Embryonic facial prominence (tissue), 1 donor: Measurements from ENCODE around the gene GPC6.

Experiments
- DNase-seq: peaks from one replicate; pipeline ENCODE4 v3.0.0-alpha.2; 2016; ENCODE audit errors: extremely low spot score

GPC6 gene

DNA sequence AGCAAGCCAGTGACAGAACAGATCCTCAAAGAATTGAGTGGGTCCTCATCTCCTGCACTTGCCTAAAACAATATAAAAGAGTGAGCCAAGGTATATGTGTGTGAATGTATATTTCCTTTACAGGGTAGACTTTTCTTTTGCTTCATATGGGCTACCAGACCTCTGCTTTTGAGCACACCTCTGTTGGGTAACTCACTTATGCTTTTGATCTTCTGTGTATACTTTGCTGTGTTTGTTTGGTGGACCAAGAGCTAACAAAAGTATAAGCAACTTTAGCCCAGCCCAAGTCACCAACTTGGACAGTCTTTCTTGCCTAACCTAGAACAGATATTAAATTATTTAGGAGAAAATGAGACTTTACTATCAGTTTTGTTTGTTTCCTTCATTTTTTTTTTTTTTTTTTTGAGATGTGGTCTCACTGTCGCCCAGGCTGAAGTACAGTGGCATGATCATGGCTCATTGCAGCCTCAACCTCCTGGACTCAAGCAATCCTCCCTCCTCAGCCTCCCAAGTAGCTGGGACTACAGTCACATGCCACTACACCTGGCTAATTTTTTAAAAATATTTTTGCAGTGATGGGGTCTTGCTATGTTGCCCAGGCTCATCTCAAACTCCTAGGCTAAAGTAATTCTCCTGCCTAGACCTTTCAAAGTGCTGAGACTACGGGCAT is 739.8 kb downstream of the GPC6 start:
- no peak for DNase-seq

DNA sequence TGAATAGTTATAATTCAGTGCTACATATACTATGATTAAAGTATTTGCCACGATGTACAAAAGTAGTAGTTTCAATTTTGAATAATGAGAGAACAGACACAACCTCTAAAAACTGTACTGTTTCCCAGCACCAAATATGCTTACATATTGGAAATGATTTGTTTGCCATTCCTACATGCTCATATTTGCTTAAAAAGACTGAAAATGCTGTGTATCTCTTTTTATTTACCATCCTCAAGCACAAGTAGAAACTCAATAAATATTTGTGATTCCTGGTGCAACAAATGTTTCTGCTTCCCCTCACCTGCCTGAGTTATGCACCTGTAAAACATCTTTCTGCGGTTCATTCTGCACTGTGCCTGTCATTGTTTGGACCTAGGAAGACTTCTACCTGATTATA is 740.7 kb downstream of the GPC6 start:
- no peak for DNase-seq

DNA sequence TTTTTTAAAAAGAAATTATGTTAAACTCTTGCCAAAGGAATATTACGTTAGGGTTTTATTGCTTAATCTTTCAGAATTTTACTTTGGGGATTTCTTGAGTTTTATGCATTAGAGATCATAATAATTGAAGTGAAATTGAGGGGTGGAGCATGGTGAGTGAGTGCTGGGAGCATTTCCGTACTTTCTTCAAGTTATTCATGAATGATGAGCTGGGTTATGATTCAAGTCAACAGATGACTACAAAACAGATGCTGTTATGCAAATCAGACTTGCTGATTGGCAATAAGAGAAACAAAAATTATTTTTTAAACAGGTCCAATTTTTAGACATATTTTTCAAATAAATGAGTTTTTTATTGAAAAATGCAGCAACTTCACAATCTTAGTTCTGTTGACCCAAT is 748.6 kb downstream of the GPC6 start:
- no peak for DNase-seq

DNA sequence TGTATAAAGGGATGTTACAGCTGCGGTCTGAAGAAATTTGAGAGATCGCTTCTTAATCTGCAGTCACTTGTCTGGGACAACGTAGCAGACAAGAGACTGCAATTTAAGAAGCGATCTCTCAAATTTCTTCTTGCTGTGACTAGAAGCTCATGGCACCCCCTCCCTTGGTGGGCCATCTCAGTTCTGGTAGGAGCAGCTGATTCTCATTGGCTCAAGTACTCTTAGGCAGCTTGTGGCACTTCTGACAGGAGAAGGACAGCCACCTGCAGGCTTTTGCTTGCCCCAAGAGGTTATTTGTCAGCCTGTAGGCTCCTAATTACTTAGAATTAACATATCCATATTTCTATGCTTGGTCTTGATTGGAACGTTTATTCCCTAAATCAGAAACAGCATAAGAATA is 749.9 kb downstream of the GPC6 start:
- DNase-seq: no peak

DNA sequence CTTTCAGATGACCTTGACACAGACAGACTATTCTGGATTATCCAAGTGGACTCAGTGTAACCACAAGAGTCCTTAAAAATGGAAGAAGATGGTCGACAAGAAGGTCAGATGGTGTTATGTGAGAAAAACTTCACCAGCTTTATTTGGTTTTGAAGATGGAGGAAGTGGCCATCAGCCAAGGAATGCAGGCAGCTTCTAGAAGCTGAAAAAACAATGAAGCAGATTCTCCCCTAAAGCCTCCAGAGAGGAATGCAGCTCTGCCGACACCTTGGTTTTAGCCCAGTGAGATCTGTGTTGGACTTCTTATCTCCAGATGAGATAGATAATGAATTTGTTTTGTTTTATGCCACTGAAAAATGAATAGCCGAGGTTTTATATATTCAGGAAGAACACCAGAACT is 751.4 kb downstream of the GPC6 start:
- no peak for DNase-seq

DNA sequence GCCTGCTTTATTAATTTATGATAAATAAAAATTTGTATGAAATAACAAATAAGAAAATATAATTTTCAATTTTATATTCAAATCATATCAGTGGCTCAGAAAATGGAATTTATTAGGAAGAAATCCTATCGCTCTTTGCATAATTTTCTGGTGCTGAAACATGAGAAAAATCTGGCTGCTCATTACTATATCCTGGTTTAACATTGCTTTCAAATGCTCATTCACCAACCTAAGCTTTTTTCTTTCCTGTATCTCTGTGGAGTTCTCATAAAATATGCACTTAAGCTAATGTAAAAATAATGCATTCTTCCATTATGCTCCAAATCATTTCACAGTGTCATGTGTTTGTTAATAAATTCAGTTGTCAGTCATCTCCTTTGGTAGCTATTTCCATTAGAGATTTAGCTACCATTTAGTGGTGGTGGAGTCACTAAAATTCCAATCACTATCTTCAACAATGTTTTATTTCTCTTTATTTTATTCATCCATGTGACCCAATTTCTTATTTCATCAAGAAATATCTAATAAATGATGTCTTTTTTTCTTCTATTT is 754.9 kb downstream of the GPC6 start:
- no peak for DNase-seq

DNA sequence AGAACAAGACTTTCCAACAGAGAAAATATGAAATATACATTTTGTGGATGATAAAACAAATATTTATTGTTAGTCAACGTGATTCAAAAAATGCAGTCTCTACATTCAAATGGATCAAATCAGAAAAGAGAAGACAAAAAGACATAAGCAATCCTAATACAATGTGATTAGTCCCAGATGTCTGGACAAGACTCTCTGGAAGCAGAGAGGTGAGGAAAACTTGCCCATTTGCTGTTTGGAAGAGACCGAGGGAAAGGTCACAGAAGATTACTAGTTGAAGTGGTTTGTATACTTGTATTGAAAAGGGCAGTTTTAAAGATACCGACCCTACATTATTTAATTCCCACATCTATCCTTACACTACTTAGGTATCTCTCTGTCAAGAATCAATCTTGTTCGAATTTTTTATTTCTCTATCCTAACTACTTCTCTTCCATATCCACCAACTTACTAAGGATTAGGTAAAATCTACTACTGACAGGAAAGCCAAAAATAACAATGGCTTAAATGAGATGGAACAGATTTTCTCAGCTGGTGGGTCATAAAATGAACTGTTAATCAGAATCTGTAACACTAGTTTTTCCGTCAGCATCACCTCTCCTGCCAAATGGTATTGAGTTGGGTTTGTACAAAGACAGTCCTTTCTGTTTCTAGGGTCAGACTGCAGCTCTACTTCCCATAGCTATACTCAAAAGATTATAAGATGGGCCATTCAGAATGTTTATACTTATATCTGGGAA is 755.7 kb downstream of the GPC6 start:
- DNase-seq: no peak

DNA sequence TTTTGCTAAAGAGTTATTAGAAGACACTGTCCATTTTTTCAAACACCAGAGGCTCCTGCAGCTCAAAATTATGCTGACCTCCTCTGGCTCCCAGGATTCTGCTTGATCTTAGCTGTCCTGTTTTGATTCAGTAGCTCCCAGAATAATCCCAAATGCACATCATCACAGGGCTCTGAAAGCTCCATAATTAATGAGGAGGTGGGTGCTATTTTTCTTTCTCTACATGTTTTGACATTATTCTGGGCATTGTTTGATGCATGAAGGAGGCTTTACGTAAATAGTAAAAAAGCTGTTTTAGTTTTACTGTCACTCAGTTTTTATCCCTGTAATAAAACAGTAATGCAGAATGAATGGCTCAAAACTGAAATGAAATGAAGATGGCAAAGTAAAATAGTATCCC is 757.4 kb downstream of the GPC6 start:
- no peak for DNase-seq

DNA sequence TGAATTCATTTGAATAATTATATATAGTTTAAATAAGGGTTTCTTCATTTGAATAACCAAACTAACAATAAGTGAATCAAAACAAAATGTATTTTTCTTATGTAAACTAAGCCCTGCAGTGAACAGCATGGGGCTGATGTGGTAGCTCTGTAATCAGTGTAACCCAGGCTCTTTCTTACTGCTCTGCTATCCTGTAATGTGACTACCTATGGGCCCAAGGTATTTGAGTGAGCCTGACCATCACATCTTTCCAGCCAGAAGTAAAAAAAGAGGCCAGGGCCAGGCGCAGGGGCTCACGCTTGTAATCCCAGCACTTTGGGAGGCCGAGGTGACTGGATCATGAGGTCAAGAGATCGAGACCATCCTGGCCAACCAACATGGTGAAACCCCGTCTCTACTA is 758.3 kb downstream of the GPC6 start:
- no peak for DNase-seq

DNA sequence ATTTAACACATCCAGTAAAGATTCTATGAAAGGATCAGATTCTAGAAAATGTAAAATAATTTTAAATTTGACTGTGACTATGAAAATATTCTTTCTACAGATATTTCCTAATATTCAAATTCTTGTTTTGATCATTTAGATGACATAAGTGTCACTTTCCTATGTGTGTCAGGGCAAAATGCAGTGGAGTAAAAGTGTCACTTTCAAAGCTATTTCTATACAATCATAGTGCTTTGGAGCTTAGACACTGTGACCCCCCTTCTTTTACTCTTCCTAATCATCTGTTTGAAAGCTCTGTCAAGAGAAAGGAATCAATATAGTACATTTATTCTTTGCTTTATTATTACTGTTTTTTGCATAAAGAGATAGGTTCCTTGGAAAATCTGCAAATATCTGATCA is 760.9 kb downstream of the GPC6 start:
- DNase-seq: no peak

DNA sequence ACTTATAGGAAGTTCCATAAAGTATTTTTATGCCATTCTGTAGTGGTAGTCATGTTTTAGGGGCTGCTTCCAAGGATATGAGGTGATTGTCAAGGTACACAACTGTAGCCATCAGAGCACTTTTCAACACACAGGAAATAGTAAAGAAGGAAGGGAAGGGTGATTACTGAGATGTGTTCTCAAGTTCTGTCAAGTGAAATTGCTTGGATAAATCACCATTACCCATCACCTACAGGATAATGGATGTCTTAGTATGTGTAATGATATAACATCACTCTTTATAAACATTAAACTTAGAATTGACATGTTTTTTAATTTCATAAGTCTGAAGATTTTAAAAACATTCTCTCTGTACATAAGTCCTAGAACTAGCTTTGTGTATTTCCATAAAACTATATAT is 765.0 kb downstream of the GPC6 start:
- no peak for DNase-seq

DNA sequence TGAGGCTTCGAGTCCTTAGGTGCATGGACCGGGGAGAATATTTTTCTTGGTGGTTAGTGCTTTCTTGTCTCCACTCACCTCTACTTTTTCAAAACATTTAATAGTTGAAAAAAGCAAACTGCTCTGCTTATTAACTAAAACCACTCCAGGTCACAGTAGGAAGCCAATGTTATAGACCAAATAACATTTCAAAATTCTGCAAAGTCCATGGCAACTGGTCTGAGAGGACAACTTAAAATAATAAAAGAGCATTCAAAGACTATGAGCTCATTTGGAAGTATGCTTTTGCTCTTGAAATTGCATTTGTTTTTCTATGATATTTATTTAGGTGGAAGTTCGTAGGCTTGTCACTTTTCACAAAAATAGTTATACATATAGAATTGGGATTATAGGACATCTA is 769.9 kb downstream of the GPC6 start:
- no peak for DNase-seq

DNA sequence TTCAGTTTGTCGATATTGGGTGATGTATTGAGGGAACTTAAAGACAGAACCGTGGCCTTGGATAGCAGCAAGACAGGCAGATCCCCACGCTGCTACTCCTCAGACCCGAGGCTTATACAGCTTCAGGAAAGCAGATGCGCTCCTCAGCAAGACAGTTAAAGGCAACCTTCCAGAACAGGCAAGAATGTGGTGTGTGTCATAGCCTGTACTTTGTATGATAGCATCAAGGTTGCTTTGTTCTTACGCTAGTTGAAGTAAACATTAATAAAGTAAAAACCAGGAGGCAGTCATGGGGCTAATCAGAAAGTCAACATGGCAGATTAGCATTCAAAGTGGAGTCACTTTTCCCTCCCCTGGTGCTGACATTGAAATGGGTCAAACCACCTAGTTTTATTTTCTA is 779.7 kb downstream of the GPC6 start:
- DNase-seq: no peak

DNA sequence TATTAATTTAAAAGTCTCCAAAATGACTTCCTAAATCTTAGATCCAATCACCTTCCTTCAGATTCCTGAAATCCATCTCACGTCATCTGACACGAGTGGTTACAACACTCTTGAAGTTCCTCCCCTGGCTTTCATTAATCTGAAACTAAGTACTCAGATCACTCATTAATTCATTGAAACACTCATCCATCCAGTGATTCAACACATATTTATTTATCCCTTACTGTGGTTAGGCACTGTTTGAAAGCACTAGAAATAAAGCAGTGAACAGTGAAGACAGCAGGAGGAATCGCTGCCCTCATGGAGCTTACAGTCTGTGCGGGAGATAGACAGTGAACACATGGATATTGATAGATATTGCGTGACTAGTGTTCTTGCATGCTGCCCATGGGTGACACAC is 780.5 kb downstream of the GPC6 start:
- DNase-seq: no peak

DNA sequence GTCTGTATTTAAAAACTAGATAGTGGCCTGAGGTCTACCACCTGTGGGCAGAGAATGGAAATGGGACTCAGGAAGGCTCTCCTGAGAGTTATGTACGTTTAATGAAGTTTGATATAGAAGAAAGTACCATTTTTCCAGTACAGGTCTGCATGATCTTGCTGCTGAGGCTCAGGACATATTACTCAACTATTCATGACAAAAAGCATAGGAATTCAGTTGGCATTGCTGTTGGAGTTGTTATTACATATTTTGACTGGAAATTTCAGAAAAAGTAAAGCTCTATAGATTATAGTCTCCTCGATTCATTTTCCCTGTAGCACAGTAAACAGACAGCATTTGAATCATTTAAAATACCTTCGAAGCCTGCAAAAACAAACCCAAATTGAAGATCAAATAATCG is 783.1 kb downstream of the GPC6 start:
- DNase-seq: no peak

DNA sequence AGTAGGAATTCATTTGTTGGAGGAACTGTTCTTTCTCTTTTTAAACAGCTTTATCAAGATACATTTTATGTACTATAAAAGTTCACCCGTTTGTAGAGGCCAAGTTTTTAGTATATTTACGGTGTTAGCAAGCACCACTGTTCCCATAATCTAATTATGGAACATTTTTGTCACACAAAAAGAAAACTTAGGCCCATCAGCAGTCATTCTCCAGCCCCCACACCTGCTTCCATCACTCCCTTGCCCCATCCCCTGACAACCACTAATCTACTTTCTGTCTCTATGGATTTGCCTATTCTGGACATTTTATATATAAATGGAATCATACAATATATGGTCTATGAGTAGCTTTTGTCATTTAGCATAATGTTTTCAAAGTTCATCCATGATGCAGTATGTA is 787.9 kb downstream of the GPC6 start:
- DNase-seq: no peak

DNA sequence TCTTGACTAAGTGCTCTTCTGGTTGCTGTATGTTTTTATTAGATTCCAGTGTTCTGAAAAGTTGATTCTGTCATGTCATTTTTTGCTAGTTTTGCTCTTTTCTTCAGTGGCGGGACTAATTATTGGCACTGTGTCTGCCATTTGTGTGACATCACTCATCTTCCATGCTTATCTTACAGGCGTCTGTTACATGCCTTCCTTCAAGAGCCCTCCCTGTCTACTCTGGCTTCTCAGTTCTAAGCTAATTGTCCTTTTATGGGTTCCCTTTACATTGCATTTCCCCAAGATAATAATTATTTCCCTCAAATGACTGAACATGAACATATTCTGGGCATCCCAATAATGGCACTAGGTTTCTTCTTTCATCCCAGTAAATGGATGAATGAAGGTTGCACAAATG is 793.8 kb downstream of the GPC6 start:
- no peak for DNase-seq

DNA sequence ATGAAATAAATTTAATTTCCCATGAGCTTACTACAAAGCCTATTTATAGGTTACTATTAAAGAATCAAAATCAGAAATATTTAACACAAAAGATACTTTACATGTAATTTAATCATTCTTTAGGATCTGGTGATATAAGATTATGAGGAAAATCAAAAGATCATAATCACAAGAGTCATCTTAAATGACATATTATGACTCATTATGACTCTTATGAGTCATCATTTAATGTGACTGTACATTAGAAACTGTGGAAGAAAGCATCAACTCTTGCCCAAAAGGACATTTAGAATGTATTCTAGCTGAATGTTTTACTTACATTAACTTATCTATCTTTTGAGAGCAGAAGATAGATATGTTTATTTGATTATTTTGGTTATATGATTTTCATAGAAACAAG is 794.2 kb downstream of the GPC6 start:
- DNase-seq: no peak

DNA sequence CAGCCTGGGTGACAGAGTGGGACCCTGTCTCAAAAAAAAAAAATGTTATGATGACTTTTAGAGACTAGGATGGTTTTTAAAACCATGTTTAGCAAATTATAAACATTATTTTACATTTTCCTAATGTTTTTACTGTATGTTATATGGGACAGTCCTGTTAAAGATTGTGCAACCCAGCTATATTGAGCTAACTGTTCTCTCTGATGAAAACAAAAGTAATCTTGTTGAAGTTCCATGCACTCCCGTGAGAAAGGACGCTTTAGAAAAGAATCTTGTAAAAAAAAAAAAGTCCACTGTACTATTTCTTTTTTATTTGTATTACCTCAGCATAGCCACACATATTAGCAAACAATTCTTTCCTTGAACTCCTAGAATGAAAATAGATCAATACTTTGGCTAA is 801.6 kb downstream of the GPC6 start:
- DNase-seq: no peak

DNA sequence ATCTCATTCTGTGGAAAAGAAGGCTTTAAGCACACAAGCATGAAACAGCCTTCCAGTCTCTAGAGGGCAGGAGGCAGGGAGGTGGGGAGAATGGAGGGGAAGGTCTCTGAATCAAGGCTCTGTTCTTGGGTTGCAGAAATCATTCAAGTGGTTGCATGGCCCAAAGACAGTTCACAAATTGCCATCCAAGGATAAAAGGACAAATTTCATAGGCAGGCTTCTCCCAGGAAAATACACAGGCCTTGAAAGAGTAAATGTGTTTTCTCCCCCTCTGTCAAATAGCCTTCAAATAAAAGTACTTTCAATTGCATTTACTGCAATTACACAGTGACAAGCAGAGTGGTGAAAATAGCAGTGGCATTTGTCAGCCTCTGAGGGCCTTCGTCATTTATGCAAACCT is 802.0 kb downstream of the GPC6 start:
- DNase-seq: no peak

DNA sequence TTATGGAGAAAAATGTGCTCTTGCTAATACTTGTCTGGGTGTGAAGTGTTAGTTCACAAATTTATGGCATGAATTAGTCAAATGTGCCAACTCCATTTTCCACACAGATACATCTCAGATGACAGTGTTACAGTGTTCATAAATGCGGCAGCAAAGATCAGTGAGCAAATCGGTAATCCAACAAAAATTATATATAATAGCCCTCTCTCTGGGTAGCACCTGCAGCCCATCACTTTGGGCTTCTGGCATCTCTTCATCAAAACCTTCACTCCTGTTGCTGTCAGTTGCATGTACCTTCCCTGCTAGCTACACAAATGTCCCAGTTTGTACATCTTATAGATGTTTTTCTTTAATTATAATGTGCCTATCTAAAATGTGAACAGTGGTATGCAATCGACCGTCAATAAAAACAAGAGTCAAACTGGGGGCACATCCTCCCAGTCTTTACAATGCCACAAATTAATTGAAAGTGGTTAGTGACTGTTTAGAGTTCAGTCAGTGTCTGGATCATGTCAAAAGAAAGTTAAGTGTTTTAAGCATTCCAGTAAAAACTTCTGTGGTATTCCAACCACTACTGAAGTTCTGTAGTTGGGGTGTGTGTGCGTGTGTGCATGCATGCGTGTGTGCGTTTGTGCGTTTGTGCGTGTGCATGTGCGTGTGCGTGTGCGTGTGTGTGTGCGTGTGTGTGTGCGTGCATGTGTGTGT is 804.0 kb downstream of the GPC6 start:
- no peak for DNase-seq

DNA sequence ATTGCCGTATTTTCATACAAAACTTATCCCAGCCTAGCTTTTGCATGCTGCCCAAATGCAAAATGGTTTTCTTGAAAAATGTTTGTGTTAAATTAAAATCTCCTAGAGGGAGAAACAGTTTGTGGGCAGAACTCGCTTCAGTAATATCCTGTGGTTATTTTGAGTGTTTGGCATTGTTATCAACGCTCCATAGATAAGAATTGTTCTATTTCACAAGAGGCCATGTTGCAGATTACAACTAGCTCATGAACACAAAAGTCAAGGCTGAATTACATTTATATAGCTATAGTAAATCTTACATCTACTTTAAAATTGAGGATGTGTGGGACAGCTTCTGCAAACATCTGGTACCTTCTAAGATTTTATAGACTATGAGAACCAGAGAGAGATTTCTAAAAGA is 805.0 kb downstream of the GPC6 start:
- DNase-seq: no peak

DNA sequence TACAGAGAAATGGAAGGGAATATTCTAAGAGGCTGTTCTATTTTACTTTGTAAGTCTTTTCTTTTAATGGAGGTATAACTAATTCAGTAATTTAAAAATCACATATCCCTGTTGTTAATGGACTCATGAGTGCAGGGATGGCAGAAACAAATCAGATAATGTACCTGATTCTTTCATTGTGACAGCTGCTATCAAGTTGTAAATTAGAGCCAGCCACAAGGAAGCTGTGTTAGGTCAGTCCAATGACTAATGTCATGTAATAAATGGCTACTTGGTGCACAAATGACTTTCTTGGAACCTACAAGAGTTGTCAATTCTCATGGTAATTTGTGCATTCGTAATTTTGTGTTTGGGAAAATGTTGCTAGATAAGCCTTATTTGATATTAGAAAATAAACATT is 806.5 kb downstream of the GPC6 start:
- no peak for DNase-seq
